Measurements from ENCODE around the gene ATXN7L1. TPM values are rescaled to one million over a fixed set of nuclear protein-coding genes. Genes with fewer than 3 reads are reported as not detected.

Gene ATXN7L1
- total and polyA plus RNA-seq, 2 of the 8 experiments (the other 6 are each of a cell fraction or from before 2014, with no cell fraction given): 14.3 to 34.0 TPM

DNA sequence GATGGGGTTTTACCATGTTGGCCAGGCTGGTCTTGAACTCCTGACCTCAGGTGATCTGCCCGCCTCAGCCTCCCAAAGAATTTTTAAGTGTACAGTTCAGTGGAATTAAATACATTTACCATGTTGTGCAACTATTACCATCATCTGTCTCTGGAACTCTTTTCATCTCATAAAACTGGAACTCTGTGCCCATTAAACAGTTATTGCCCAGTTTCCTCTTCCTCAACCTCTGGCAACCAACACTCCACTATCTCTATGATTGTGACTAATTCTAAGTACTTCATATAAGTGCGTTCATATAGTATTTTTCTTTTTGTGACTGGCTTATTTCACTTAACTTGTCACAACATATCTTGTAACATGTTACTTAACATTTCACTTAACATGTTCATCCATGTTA is 41.3 kb upstream of the ATXN7L1 start:
- H2BK5ac ChIP-seq (ENCODE audit: low read depth, low read length): no peak overlapping the region
- H3K4me3 ChIP-seq (ENCODE audit: extremely low read depth in 1 of 4, insufficient read depth in 2 of 4, low read depth in 3 of 4, low read length in 4 of 4): no peak overlapping the region
- no peak overlapping the region for H2AK5ac ChIP-seq (ENCODE audit: low read depth, low read length)
- CTCF ChIA-PET (ENCODE audit: partially characterized antibody): interaction anchor here (1.4 kb wide), 1 partner anchor 124 kb away, joined by 4 read pairs; no protein-coding TSS in a partner anchor
- H4K8ac ChIP-seq (ENCODE audit: extremely low read depth, insufficient read depth, low read length): no peak overlapping the region
- no peak overlapping the region for H2BK12ac ChIP-seq (ENCODE audit: low read depth, low read length)
- no peak overlapping the region for H3K14ac ChIP-seq (ENCODE audit: insufficient read length)
- H3K9ac ChIP-seq (replicated peaks in 1 of 4; ENCODE audit: extremely low read depth in 1 of 4, low read depth in 3 of 4, low read length in 3 of 4): no peak overlapping the region
- WGBS, 2 experiments (ENCODE audit: extremely low coverage in 1 of 2, insufficient coverage in 1 of 2, insufficient read length in 1 of 2, insufficient replicate concordance in 2 of 2, low coverage in 1 of 2, low lambda C conversion rate in 2 of 2, missing lambda C conversion rate in 1 of 2): 81% methylated on average over 2 of the region's 2 CpGs; no CpG with 5 or more reads in 1 of the 2 experiments
- H3K4me1 ChIP-seq (replicated peaks in 1 of 4; ENCODE audit: control insufficient read depth in 3 of 4, insufficient read depth in 4 of 4, low read length in 3 of 4): no peaks in the 10 kb centered on the region
- no peak overlapping the region for H4K91ac ChIP-seq (replicated peaks; ENCODE audit: insufficient read length, low read length)
- H3K23me2 ChIP-seq (ENCODE audit: low read depth, low read length): no peaks in the 10 kb centered on the region
- no peaks in the 10 kb centered on the region for H3K27me3 ChIP-seq (replicated peaks in 1 of 4; ENCODE audit: control insufficient read depth in 3 of 4, extremely low read depth in 1 of 4, insufficient read depth in 3 of 4, low read length in 3 of 4)
- no peak overlapping the region for H3K18ac ChIP-seq (ENCODE audit: extremely low read depth, low read length)
- POLR2A ChIA-PET (ENCODE audit: partially characterized antibody): no interaction called here
- H2BK20ac ChIP-seq (ENCODE audit: low read length): no peak overlapping the region
- no peaks in the 10 kb centered on the region for H4K20me1 ChIP-seq (replicated peaks in 1 of 2; ENCODE audit: control insufficient read depth in 1 of 2, insufficient read depth in 2 of 2, low read length in 2 of 2)
- no peak for FAIRE-seq
- DNase-seq (ENCODE audit: low read depth in 1 of 2, low spot score in 2 of 2): no peak
- no peak overlapping the region for H4K5ac ChIP-seq (ENCODE audit: insufficient read length, low read depth, low read length)
- no peak overlapping the region for H3K56ac ChIP-seq (replicated peaks; ENCODE audit: insufficient read length, low read depth, low read length)
- H3K23ac ChIP-seq (ENCODE audit: insufficient read length): no peak overlapping the region
- no peak overlapping the region for H3K27ac ChIP-seq (ENCODE audit: low read depth, low read length)
- H3K79me1 ChIP-seq (ENCODE audit: low read depth, low read length): no peaks in the 10 kb centered on the region
- H2AFZ ChIP-seq (ENCODE audit: low read length): no peak overlapping the region
- H3K36me3 ChIP-seq (ENCODE audit: control insufficient read depth in 2 of 4, insufficient read depth in 4 of 4, low read length in 3 of 4): no peaks in the 10 kb centered on the region; a peak in 3 of 8 replicates
- no peak overlapping the region for H2BK15ac ChIP-seq (ENCODE audit: low read length)
- H3K79me2 ChIP-seq (ENCODE audit: control insufficient read depth in 1 of 2, insufficient read depth in 2 of 2, low read length in 2 of 2): no peaks in the 10 kb centered on the region
- no peak overlapping the region for H2BK120ac ChIP-seq (replicated peaks; ENCODE audit: low read depth, low read length)
- H3K4me2 ChIP-seq (ENCODE audit: insufficient read depth in 1 of 2, low read depth in 2 of 2, low read length in 2 of 2): no peak overlapping the region
- H3K4ac ChIP-seq (replicated peaks; ENCODE audit: insufficient read length, low read depth, low read length): no peak overlapping the region
- peaks cover 0 to 2% of the 10 kb centered on the region in 2 experiments; a peak in 2 of 4 replicates for H3K9me3 ChIP-seq (ENCODE audit: insufficient read depth in 2 of 2, low read depth in 1 of 2, low read length in 1 of 2)
- no peak for TF ChIP-seq RBBP5 (IDR thresholded peaks at IDR 0.05; ENCODE audit: borderline replicate concordance, low read depth, low read length)
- TF ChIP-seq ATF3 (IDR thresholded peaks at IDR 0.05; ENCODE audit: insufficient read depth, low read depth, low read length): no peak
- TF ChIP-seq POLR2A (IDR thresholded peaks at IDR 0.05; ENCODE audit: control extremely low read depth in 1 of 2, low read depth in 2 of 2, low read length in 2 of 2): no peak
- no peak for TF ChIP-seq FOSL1 (IDR thresholded peaks at IDR 0.05; ENCODE audit: insufficient read depth, low read depth, low read length)
- TF ChIP-seq CHD1 (IDR thresholded peaks at IDR 0.05; ENCODE audit: low read depth, low read length): no peak
- TF ChIP-seq MAFK (IDR thresholded peaks at IDR 0.05; ENCODE audit: low read depth, low read length): no peak
- no peak for TF ChIP-seq SP4 (IDR thresholded peaks at IDR 0.05; ENCODE audit: low read length)
- no peak for TF ChIP-seq JUND (IDR thresholded peaks at IDR 0.05; ENCODE audit: low read length)
- no peak for TF ChIP-seq ASH2L (IDR thresholded peaks at IDR 0.05; ENCODE audit: low read length)
- no peak for TF ChIP-seq KDM4A (IDR thresholded peaks at IDR 0.05; ENCODE audit: low read depth, low read length, severe bottlenecking)
- no peak for TF ChIP-seq SP1 (IDR thresholded peaks at IDR 0.05; ENCODE audit: low read depth, low read length)
- TF ChIP-seq EZH2 (IDR thresholded peaks at IDR 0.05; ENCODE audit: low read depth, low read length, severe bottlenecking): no peak
- TF ChIP-seq, protein P1, sequence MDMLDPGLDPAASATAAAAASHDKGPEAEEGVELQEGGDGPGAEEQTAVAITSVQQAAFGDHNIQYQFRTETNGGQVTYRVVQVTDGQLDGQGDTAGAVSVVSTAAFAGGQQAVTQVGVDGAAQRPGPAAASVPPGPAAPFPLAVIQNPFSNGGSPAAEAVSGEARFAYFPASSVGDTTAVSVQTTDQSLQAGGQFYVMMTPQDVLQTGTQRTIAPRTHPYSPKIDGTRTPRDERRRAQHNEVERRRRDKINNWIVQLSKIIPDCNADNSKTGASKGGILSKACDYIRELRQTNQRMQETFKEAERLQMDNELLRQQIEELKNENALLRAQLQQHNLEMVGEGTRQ (IDR thresholded peaks at IDR 0.05; ENCODE audit: low read length): no peak

Measured in H1 (cell line).